Stimulated activated CD4-positive, alpha-beta T cell treated with anti-CD3 and anti-CD28 coated beads, Interleukin-1b, Interleukin-23, amount 100 ng/mL, for 24 hours (primary cell): ENCODE results near the gene CLDN16.

Experiments used
- DNase-seq, 4 experiments: peaks; one replicate each; pipeline ENCODE4 v3.0.0-alpha.2; 2020; ENCODE audit warnings: low read depth in 4 of 4, low spot score in 1 of 4

The CLDN16 gene

GRCh38 chr3:190435618-190436017 is 47.7 kb downstream of the CLDN16 start:
- DNase-seq = no peak

DNA sequence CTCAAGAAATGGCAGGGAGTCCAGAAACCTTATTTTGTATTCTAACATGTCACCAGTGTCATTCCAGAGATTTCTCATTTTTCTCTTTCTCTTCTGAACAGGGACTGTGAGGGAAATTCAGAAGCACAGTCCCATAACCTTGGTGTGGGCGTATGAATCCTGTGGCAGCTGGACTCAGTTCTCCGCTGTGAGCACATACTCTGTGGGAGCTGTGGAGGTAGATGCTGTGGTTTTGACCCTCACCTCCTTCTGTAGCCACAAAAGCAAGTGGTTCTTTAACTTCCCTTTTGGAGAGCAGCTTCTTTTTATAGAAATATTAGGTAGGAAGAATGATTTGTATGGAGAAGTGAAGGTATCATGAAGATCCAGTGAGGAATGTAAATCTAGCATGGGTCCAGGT is 48.4 kb downstream of the CLDN16 start:
- DNase-seq = no peak

DNA sequence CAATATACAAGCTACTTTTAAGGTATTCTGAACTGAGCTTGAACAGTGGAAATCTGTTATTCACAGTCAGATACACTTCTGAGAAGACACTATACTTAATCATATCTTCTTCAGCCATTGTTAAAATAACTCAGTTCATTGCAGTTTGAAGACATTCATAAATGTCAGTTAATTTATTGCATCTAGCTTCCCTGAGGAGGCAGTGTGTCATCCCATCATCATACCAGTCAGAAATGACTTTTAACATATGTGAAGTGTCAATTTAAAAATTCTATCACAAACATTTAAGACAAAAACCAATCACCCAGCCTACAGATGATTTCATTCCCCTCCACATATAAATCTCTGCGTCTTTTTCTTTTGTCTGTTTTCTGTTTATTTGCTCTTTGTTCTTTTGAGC is 54.3 kb downstream of the CLDN16 start:
- no peak for DNase-seq

- no peak for DNase-seq
Measured at GRCh38 chr3:190443257-190443656, 55.3 kb downstream of the CLDN16 start.

- no peak for DNase-seq
Measured at GRCh38 chr3:190444006-190444405, 56.0 kb downstream of the CLDN16 start.

DNA sequence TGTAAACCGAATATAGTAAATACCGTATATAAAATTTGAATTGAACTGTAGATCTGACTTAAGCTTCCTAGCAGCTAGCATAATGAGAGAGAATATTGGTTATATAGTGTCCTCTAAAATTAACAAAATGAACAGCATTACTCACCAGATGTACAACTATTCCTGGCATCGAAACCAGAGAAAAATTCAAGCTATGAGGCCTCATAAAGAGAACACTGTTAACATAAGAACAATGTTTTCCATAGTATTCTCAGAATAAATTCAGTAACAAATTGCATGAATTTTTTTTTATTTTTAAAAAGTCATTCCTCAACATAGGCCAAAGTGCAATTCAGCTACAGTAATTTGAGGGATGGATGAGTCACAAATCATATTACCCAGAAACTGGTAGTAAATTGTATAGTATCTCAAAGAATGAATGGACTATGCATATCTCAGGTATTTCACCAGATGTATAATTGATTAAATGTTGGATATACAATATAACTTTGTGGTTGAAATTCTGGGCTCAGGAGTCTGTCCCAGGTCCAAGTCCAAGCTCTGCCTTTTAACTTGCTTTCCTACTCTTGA is 56.7 kb downstream of the CLDN16 start:
- DNase-seq = no peak

DNA sequence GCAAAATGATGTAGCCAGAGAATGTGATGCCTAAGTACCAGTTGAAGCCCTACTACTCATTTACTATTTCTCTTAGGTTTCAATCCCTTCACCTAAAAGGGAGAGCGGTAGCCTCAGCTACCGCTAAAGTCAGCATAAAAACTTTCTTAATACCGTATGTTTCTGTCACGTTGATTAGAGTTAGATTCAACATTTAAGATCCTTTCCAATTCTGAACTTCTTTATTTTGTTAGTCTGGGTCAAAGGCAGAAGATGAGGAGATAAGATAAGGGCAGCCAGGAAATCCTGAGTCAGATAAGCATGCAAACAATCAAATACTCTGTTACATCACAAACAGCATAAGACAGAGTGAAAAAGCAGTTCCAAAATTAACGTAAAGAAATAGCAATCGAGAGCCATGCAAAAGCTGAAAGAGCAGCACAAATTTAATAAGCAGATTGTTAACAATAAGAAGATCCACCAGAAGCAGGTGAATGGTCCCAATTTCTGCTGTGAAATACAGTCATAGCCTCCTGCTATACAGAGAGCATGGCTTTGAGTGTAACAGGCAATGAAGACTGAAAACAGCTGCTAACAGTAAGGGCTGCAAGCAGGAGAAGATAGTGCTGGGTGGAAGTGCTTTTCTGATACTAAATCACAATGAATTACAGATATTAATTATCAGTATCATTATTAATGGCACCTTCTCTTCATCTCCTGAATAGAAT is 58.8 kb downstream of the CLDN16 start:
- DNase-seq = no peak

- DNase-seq = no peak
Measured at GRCh38 chr3:190448256-190448655, 60.3 kb downstream of the CLDN16 start.

DNA sequence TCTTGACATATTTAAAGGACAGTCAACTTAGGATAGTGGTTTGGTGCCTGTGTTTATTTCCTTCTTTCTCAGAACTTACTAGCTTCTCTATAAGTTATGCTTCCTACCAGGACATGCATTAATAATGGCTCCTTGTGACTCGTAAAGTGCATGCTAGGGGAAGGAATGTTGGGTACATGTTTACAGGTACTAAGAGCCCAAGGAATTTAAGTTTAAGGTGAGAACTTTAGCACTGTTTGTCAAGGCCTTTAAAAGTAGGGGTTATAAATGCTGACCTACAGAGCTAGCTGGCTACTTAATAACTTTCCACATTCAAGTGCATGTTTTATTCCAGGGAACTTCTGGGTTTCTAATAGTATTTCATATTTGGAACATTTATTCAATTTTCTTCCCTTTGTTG is 61.8 kb downstream of the CLDN16 start, which contains the start of gene TMEM207:
Gene TMEM207, minus strand, starts transcription at position 101 of the 400 bp plus-strand sequence. Its CDS starts 92 bp downstream, at position 9.
- no peak for DNase-seq

- no peak for DNase-seq
Measured at GRCh38 chr3:190455828-190456227, 67.9 kb downstream of the CLDN16 start.

GRCh38 chr3:190456770-190457169 is 68.8 kb downstream of the CLDN16 start:
- DNase-seq = no peak

DNA sequence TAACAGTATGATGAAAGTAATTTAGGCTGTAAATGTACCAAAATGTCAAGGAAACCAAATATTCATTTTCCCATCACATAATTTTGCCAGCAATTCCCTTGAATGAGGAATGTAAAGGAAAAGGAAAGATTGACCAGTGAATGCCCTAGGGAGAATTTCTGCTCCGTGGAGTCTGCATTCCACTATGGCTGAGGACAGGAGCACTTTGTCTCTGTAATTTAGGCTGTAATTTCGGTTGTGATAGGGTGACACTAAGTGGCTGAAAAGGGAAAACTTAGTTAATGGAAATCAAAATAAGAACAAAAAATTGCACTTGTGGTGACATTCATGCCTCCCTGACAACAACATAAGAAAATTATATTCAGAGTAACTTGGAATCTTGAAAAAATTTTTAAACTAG is 70.1 kb downstream of the CLDN16 start:
- DNase-seq = no peak
